NCI-H1048 (cell line): ENCODE measurements around the gene KIF26B.
"Not testable (repeated sequence)": the region's sequence is repeated elsewhere in the genome, so short reads cannot be mapped to it uniquely, and the experiment has no call there.

ENCODE experiments used
- DNase-seq: peaks from one replicate; lab custom pipeline; 2025; lab: John Stamatoyannopoulos, UW

Gene KIF26B

DNA sequence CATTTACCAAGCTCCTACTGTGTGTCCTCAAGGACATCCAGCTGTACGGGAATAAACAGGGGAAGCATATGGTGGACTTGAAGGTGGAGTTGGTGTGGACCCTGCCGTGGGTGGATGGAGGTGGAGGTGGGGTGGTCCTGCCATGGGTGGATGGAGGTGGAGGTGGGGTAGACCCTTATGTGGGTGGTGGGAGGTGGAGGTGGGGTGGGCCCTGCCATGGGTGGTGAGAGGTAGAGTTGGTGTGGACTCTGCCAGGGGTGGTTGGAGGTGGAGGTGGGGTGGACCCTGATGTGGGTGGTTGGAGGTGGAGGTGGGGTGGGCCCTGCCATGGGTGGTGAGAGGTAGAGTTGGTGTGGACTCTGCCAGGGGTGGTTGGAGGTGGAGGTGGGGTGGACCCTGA, 169.0 kb downstream of the KIF26B start:
- DNase-seq = not testable (repeated sequence)

DNA sequence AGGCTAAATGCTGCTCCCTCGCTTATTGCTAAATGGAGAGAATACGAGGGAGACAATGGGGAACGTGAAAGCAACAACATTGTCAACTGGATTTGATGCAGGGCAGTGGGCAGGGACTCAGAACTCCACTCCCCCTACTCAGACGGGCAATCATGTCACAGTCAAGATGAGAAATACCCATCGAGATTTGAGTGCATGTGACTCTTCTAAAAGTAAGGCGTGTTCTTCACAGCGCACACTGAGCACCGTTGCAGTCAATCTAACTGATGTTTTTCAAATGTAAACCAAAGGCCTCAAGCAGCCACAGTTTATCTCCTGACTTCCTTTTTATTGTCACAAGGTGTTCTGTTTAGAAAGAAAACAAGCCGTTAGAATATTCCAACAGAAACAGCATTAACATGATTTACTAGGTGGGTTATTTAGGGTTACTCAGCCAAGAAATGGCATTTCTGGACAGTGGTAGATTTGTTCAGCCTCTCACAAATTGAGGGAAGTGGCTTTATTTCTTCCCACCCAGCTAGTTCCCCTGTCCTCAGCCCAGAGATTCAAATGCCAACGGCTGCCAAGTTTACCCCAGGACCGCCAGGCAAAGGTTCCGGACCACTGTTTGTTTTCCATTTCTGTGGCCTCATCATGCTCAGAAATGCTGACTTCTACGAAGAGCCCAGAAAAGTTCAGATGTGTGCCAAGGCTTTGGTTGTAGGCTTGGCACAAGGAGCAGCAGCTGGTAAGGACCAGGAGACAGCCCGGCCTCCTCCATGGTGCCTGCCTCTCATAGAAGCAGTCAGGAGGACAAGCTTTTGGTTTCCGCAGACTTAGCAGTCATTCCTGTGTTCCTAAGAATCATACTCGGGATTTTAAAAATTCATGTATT, 171.4 kb downstream of the KIF26B start:
- no peak for DNase-seq

DNA sequence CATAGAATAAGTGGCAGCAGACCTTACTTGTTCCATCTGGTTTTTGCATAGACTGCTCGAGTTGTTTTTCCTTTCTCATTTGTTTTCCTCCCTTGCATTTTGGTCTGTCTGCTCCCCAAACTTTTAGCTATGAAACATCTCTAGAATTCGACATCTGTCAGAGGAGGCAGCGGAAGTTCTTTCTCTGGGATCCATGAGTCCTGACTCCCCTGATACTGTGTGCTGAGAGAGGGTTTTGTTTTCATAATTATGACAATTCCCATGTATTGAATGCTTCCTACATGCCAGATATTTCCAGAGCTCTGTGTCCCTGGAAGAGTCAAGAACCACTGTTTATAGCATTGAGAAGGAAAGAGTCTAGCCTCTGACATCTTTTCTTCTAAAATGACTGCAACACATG, 172.6 kb downstream of the KIF26B start:
- no peak for DNase-seq

DNA sequence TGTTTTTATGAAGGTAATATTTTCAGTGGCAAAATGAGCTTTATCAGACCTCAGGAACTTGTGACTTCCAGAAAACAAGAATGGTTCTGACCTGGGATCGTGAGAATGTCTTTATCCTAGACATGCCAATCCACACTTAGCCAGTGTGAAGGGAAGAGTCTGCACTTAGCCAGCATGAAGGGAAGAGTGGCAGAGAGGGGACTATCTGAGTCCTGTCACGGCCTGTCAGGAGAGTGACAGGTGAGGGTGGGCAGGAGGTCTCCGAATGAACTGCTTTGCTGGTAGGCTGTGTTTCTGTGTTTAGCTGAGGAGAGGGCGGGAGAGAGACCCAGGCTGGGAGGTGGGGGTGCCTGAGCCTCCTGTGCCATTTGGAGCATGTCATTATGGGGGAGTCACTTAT, 173.1 kb downstream of the KIF26B start:
- DNase-seq = no peak

DNA sequence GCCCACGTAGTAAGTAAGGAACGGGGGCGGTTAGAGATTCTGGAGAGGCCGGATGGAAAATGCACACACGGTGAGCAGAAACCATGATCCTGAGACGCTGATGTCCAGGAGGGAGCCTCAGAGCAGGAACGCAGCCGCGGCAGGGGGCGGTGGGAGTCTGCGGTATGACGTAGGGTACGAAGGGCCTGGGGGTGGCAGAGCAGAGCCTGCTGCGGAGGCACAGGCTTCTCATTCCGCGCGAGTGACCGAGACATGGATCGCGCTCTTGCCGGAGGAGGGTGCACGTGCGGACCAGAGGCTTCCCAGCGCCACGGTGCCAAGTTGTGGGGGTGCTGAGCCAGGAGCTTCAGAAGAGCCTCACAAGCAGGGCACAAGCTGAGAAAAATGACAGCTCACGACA, 176.2 kb downstream of the KIF26B start:
- no peak for DNase-seq

DNA sequence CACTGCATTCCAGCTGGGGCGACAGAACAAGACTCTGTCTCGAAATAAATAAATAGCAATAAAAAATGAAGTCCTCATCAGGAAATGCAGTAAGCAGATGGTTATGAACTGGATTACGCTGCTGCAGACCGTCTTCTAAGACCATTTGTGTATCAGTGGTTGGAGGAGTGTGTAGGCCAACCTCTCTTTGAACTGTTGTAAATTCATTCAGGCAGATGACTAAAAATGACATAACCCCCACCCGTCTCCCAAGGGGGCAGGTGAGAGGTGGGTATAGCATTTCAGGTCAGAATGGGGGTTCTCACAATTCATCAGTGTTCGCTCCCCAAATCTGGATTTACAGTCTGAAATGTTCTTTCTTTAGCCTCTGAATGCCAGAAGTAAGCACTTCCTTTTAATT, 177.3 kb downstream of the KIF26B start:
- no peak for DNase-seq

DNA sequence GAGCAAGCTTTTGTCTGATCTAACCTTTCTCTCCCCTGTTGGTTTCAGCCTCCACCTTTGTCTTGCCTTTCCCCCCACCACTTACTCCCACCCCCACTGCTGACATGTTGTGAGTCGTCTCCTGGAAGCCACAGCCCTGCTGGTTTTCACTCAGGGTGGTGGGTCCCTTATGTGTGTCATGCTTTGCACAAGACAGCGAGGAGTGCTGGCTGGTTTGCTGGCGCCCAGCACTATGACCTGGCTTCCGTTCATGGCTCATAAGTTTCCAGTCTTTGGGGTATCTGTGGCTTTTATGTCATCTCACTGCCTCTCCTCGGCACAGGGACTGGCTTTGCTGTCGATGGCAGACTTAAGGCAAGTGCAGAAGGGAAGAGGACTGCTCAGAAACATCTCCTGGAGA, 177.7 kb downstream of the KIF26B start:
- no peak for DNase-seq

DNA sequence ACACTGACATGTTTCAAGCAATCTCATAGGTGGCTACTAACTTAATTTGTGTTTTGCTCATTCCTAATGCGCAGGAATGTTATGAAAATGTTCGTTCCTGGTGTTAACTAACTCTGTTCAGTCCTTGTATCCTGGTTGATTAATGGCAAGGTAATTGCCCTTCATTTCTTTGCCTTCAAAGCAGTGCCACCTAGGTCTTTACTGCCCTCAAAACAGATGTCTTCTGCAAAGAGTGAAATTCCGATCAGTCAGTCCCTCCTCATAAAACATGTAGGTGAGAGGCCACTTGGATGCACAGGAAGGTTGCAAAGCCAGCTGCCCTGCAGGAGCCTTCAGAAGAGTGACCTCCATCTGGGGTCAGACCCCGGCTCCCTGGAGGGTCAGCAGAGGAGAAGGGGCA, 179.4 kb downstream of the KIF26B start:
- DNase-seq = no peak

DNA sequence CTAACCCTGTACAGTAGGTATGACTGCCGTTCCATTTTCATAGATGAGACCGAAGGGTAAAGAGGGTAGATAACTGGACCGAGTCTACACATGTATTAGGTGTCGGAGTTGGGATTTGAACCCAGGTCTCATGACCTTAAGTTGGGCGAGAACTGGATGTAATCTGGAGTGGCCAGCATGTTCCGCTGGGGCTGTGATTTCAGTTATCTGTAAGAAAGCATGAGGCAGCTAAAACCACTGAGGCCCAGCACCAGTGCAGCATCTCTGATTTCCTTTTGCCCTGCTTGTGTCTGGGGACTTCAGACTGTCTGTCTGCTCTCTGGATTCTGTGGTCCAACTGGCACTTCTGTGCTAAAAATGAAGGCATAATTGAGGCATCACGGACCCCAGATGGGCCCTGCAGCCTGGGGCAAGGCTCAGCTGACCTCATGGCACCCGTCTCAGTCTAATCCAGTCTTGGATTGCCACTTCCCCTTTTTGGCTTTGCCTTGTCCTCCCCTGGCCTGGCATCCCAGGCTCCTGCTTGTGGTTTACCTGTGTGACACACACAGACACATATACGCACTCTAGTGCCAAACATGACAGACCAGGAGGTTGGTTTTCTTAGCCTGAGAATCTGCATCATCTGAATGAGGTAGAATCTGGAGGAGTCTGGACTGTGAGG, 180.2 kb downstream of the KIF26B start:
- DNase-seq = no peak

DNA sequence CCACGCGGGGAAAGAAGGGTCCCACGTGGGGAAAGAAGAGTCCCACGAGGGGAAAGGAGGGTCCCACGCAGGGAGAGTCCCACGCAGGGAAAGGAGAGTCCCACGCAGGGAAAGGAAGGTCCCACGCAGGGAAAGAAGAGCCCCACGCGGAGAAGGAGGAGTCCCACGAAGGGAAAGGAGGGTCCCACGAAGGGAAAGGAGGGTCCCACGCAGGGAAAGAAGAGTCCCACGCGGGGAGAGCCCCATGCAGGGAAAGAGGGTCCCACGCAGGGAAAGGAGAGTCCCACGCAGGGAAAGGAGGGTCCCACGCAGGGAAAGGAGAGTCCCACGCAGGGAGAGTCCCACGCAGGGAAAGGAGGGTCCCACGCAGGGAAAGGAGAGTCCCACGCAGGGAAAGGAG, 180.9 kb downstream of the KIF26B start:
- DNase-seq = not testable (repeated sequence)

DNA sequence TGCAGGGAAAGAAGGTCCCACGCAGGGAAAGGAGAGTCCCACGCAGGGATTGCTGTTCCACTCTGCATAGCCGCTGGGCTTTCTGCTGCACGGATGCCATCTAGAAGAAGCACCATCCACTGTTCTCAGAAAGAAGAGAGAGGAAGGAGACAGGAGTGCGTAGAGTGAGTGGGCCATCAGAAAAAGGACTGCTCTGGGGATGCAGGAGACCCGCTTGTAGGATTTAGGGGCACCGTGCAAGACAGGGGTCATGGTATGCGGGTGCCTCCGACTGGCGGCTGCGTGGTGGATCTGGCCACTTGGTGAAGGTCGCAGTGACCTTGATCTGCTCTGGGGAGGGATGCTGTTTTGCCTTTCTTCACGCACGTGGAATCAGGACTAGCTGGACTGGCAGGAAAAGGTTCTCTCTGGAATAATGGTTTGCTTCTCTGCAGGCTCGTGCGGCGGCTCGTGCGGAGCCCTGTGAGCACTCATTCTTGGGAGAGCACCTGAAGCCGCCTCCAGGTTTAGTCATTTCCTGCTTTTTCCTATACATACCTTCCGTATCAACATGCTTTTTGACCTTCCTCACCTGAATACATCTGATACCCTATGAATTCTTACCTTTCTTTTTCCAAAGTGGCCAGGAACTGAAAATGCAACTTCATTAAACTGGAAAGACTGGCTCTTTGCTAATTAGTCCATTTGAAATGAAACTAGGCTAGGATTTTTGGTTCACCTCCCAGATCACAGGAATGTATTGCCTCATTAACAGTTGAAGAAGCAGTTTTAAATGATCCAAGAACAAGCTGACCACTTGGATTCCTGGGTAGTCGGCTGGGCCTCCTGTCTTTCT, 181.6 kb downstream of the KIF26B start:
- DNase-seq = no peak

DNA sequence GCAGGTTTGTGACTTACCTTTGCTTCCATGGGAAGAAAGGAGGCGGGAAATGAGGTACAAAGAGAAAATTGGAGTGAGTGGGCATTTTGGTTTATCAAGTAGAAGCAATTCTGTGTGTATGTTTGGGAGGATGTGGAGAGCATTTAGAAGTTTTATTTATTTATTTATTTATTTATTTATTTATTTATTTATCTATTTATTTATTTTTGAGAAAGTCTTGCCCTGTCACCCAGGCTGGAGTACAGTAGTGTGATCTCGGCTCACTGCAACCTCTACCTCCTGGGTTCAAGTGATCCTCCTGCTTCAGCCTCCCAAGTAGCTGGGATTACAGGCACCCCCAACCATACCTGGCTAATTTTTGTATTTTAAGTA, 182.2 kb downstream of the KIF26B start:
- DNase-seq = not testable (repeated sequence)

DNA sequence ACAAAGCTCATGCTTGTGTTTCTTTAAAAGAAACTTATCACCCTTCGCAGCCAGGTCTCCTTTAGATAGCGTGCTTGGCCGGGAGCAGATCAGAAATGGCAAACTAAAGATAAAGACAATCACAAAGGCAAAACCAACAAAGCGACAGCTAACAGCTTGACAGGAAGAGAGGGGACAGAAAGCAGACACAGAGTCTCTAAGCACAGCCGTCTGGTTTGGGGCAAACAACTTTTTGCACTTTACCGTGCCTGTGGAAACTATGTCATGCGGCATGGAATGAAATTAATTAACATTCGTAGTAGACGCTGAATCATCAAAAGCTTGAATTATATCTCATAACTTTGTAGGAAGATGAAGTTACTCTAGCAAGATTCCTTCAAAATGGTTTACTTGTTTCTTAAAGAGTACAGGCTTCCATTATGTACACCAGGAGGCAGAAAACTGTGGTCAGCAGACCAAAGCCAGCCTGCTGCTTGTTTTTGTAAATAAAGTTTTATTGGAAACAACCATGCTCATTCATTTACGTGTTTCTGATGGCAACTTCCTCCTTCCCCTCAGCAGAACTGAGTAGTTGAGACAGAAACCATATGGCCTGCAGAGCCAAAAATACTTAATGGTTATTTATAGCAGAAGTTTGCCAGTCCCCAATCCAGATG, 183.2 kb downstream of the KIF26B start:
- DNase-seq = no peak

DNA sequence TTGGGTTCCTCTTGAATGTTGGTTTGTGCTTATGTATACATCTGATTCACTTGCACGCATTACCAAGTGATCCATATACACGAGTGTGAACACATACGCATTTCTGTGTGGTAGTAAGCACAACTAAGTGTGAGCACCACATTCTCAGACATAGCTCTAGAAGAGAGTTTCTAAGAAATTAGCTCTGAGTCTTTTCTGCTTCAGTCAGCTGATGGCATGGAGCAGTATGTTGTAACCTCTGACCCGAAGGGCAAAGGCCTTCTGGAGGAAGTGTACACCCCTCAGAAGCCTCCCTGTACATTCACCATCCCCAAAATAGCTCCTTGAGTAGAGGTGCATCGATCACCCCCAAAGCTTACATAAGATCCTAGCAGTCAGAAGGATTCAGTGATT, 183.7 kb downstream of the KIF26B start:
- DNase-seq = no peak

DNA sequence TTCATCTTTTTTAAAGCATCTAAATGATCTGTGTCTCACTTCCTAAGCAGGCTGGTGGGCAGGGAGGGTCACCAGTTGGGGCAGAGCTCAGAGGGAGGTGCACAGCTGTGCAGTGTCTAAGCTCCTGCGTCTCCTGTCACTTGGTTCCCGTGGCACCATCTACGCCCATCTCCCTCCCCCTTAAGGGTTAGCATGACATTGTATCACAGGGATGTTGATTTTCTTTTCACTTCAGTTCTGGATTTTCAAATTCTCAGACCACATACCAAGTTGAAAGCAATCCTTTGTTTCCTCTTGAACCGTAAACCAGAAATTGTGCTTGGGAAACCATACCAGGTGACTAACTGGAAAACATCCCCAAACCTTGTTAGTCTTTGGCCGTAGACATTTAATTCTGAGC, 187.0 kb downstream of the KIF26B start:
- no peak for DNase-seq

DNA sequence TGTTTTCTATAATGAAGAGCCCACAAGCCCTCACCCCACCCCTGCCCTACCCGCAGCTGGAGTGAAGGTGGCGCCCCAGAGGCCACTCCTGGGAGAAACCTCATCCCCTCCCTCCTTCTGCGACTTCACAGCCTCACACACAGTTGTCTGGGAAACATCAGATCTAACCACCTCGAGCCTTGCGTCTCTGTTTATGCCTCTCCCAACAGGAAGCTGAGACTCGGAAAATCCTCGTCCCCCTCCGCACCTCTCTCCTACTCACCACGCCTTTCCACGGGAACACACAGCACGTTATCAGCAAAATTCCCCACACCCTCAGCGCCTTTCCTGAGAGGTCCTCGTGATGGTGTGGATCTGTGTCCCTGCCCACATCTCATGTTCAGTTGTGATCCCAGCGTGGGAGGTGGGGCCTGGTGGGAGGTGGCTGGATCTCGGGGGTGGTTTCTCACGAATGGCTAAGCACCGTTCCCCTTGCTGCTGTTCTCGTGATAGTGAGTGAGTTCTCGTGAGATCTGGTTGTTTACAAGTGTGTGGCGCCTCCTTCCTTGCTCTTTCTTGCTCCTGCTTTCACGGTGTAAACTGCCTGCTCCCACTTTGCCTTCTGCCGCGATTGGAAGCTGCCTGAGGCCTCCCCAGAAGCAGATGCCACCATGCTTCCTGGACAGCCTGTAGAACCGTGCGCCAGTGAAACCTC, 190.6 kb downstream of the KIF26B start:
- no peak for DNase-seq

DNA sequence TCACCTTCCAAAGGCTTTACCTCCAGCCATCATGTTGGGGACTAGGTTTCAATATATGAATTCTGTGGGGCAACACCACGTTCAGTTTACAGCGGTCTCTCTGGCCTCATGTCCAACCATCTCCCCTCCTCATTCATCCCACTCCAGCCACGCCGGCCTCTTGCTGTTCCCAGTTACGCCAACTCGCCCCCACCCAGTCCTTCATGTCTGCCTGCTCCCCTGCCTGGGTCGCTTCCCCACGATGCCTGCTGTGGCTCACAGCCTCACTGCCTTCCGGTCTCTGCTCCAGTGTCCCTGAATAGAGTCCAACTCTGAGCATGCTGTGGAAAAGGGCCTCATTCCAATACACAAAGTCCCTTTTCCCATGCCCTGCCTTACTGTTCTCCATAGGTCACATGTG, 193.8 kb downstream of the KIF26B start:
- DNase-seq = no peak

DNA sequence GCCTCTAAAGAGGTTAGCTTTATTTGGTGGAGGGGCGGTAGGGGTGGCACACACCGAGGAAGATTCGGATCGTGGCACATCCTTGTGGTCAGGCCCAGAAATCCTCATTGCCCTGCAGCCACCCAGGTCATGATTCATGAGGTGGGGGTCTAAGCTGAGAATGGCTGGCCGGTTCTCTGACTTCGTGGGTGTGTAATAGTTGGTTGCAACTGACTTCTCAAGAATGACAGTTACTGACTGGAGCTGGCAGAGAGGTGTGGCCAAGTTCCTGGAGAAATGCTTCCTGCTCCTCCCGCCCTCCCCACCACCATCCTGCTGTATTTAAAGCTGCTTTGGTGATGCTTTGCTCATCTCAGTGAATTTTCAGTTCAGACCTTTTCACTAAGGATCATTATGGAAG, 198.6 kb downstream of the KIF26B start:
- DNase-seq = no peak

DNA sequence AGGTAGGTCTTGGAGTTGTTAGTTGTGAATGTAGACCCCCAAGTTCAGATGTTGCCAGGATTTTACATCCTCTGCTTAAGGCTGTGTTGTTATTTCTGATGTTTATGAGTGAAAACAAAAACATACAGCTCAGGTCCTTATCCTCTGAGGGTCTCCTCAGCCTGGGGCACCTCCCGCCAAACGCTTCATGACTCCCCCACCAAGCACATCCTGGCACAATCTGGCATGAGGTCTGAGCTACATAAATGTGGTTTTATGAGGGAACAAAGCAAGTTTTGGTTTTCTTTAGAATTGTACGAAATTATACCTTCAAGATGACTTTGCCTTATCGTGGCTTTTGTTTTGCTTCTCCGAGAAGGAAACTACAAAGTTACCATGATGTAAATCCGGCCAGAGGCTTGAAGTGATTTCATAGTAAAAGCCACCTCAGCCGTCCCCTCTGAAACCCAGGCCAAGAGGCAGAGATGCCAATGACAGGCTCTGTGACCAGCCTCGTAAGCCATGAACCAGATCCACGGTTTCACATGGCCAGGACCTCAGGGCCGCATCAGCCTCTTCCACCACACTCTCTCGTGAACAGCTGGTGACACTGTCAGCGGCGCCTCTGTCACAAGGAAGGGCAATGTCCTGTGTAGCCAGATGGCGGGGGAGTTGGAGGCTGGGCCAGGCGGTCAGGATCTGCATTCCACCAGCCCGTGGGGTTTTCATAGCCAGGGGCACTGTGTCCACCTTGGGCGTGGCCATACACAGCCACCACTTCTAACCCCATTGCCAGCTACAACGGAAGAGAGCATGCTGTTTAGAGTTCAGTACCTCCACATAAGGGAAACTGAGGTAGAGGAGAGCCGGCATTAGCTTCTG, 199.4 kb downstream of the KIF26B start:
- no peak for DNase-seq

DNA sequence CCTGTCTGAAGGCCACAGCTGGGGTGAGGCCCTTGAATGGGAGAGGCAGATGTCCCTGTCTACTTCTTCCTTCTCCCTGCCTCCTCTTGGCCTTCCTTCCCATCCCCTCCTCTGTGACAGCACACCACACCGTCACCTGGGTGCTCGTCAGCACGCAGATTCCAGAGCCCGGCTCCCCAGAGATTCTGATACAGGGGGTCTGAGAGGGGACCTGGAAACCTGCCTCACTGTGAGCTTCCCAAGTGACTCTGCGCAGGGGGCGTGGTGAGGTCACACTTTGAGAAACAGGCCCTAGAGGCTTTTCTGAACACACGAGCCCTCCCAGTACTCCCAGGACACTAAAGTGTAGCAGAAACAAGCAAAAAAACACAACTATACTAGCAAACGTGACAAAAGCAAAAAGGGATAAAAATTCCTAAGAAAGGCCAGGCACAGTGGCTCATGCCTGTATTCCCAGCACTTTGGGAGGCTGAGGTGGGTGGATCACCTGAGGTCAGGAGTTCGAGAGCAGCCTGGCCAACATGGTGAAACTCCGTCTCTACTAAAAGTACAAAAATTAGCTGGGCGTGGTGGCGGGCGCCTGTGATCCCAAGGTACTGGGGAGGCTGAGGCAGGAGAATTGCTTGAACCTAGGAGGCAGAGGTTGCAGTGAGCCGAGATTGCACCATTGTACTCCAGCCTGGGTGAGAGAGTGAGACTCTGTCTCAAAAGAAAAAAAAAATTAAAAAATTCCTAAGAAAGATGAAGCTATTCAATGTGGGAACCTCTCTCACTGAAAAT, 201.3 kb downstream of the KIF26B start:
- not testable (repeated sequence) for DNase-seq
